Measurements from ENCODE around the gene P4HA1.

Gene P4HA1

DNA sequence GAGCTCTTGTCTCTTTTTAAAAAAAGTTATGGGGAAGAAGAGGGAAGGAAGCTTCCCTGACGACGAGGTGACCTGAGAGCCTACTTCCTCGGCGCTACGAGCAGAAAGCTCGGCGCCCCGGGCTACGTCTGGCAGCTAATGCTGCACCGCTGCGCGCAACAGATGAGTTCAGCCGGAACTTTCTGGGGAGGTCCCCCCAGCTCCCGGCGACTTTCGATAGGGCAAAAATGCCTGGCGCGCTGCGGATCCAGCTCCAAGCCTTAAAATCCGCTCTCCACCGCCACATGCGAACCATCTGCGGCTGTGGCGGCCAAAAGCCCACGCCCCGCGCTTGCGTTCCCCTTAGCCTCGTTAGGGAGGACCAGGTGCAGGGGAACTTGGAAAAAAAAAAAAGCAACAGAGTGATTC is 621 bp downstream of the P4HA1 start:
- CTCF ChIA-PET: interaction anchor here (0.5 to 1.5 kb wide), 6 partner anchors 35 to 131 kb away, joined by 3 to 6 read pairs (median 3); no protein-coding TSS in a partner anchor
- H3K27ac ChIP-seq: peak overlapping the region; percentile 91
- peak; percentile 69 for DNase-seq (ENCODE audit: low spot score)
- POLR2A ChIA-PET (ENCODE audit: low non-redundant PET): interaction anchor here (0.6 to 0.9 kb wide), 4 partner anchors 13 to 741 kb away, joined by 3 to 4 read pairs (median 3); no protein-coding TSS in a partner anchor
- TF ChIP-seq, protein P1, sequence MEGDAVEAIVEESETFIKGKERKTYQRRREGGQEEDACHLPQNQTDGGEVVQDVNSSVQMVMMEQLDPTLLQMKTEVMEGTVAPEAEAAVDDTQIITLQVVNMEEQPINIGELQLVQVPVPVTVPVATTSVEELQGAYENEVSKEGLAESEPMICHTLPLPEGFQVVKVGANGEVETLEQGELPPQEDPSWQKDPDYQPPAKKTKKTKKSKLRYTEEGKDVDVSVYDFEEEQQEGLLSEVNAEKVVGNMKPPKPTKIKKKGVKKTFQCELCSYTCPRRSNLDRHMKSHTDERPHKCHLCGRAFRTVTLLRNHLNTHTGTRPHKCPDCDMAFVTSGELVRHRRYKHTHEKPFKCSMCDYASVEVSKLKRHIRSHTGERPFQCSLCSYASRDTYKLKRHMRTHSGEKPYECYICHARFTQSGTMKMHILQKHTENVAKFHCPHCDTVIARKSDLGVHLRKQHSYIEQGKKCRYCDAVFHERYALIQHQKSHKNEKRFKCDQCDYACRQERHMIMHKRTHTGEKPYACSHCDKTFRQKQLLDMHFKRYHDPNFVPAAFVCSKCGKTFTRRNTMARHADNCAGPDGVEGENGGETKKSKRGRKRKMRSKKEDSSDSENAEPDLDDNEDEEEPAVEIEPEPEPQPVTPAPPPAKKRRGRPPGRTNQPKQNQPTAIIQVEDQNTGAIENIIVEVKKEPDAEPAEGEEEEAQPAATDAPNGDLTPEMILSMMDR (conservative IDR thresholded peaks at IDR 0.05; ENCODE audit: low read depth): no peak

DNA sequence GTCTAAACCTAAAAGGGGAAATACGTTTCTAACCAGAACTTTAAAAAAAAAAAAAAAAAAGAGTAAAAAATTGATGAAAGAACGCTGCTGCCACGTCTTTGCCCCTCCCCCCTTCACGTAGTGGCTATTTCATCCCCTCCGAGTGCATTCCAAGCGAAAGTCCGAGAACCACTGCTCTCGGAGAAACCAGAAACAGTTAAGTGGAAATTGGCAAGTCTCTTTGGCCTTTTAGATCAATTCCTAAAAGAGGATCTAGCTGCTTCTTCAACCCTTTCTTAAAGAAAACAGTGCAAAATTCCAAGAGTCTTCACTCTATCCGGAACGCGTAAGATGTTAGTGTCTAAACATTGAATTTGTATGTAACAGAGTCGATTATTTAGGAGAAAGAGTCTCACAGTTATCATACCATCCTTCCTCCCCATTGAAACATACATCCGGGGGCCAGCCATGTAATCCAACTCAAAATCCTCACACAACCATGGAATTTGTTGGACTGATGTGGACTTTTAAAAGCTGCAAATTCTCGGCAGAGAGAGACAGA is 1.1 kb downstream of the P4HA1 start:
- CTCF ChIA-PET: interaction anchor here (0.6 to 1.5 kb wide), 7 partner anchors 21 to 131 kb away, joined by 3 to 6 read pairs (median 3); no protein-coding TSS in a partner anchor
- DNase-seq (ENCODE audit: low spot score): no peak
- TF ChIP-seq, protein P1 (conservative IDR thresholded peaks at IDR 0.05; ENCODE audit: low read depth): no peak

DNA sequence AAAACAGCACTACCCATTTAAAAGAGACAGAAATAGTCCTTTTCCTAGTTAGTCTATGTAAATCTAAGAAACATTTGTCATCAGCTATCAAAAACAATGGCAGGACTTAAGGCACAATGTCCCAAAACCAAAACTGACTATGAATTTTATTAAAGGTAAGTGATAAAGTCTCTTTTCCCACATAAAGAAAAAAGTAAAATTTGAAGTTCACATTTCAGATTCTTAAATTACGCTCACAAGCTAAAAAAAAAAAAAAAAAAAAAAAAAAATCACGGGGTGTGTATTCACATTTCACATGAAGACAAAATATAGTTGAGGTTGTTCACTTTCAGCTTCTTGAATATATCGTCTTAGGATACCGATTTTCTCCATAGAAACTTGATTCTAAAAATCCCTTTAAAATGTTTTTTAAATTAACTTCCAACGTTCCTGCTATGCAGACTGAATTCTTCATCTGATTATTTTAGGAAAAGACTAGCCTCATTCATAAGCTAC is 1.6 kb downstream of the P4HA1 start:
- POLR2A ChIA-PET (ENCODE audit: low non-redundant PET): interaction anchor here (0.5 to 0.7 kb wide), 2 partner anchors 15 to 37 kb away, joined by 5 to 6 read pairs; no protein-coding TSS in a partner anchor
- TF ChIP-seq, protein P1 (conservative IDR thresholded peaks at IDR 0.05; ENCODE audit: low read depth): no peak
- no peak overlapping the region for H3K27ac ChIP-seq
- no peak for DNase-seq (ENCODE audit: low spot score)
- CTCF ChIA-PET: interaction anchor here (0.6 to 1.3 kb wide), 6 partner anchors 20 to 124 kb away, joined by 3 to 6 read pairs (median 4); no protein-coding TSS in a partner anchor

More for the DNA sequence above, 1.1 kb downstream of the P4HA1 start:
- H3K27ac ChIP-seq: peak overlapping the region; percentile 91
- POLR2A ChIA-PET (ENCODE audit: low non-redundant PET): interaction anchor here (0.6 to 0.9 kb wide), 4 partner anchors 13 to 742 kb away, joined by 3 to 4 read pairs (median 3); no protein-coding TSS in a partner anchor

DNA sequence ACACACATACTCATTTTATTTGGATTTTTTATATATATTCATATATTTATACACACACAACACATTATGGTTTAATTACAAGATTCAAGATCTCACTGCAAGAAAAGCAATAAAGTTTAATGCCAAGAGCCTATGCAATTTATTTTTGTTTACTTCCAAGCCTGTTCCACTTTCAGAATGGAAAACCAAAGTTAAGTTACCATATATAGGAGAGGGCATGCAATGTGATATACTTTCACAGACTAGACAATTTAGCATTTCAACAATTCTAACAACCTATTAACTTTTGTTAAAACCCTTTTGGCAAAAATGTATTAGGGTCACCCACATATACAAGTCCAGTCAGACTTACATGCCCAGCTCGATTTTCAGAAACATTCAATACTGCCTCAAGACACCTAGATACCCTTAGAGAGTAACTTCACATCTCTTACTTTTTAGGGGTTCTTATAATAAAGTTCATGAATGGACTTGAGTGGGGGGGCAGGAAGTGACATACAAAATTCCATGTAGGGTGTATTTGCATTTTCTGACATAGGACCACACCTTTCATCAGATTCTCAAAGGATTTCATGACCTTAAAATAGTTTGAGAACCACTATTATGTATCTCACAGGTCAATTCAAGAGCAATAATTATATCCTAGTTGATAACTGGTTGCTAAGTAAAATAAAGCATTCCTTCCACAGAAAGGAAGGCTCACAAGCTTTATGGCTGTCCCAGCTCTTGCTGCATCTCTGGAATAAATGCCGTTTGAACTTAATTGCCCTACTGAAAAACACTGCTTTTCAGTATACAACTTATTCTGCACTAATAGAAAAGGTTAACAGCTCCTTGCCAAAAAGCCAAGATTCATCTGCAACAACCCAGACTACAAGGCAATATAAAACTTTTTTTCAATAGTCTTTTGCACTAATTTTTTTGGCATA is 2.5 kb downstream of the P4HA1 start:
- DNase-seq (ENCODE audit: low spot score): no peak
- ChIA-PET POLR2A (ENCODE audit: low non-redundant PET) (interaction anchor here (0.5 to 0.7 kb wide), 2 partner anchors 14 to 37 kb away, joined by 5 to 6 read pairs; no protein-coding TSS in a partner anchor), CTCF (interaction anchor here (0.6 to 0.8 kb wide), 2 partner anchors 36 to 64 kb away, joined by 3 read pairs; no protein-coding TSS in a partner anchor)
- TF ChIP-seq, protein P1 (conservative IDR thresholded peaks at IDR 0.05; ENCODE audit: low read depth): no peak
- no peak overlapping the region for H3K27ac ChIP-seq

DNA sequence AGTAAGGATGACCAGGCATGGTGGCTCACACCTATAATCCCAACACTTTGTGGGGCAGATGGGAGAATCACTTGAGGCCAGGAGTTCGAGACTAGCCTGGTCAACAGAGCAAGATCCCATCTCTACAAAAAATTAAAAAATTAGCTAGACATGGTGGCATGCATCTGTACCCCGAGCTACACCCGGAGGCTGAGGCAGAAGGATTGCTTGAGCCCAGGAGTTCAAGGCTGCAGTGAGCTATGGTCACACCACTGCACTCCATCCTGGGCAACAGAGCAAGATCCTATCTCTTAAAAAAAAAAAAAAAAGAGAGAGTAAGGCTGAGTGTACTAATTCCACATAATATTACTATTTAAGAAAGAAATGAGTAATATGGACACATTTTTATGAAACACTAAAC is 3.8 kb downstream of the P4HA1 start:
- ChIA-PET CTCF (interaction anchor here (0.6 kb wide), 1 partner anchor 56 kb away, joined by 3 read pairs; no protein-coding TSS in a partner anchor), POLR2A (ENCODE audit: low non-redundant PET) (no interaction called here)
- no peak overlapping the region for H3K27ac ChIP-seq
- TF ChIP-seq, protein P1 (conservative IDR thresholded peaks at IDR 0.05; ENCODE audit: low read depth): no peak
- no peak for DNase-seq (ENCODE audit: low spot score)

DNA sequence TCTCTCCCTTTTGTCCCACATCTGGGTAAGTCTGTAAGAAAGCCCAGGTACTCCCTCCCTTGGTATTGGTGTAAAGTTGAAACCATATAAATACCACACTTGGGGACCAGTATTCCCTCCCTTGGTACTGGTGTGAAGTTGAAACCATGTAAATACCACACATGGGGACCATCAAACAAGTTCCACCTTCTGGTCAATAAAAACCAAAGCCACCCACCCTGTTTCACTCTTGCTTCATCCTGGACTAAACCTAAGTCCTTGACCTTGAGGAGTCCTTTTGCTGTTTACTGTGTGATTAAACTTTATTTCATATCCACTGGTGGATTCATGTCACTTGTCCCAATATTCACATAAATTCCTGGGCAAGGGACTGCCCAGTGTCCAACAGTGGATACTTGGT is 8.4 kb downstream of the P4HA1 start:
- no peak for DNase-seq (ENCODE audit: low spot score)
- CTCF ChIA-PET: interaction anchor here (0.6 kb wide), 1 partner anchor 522 kb away, joined by 3 read pairs; no protein-coding TSS in a partner anchor
- POLR2A ChIA-PET (ENCODE audit: low non-redundant PET): no interaction called here
- TF ChIP-seq, protein P1 (conservative IDR thresholded peaks at IDR 0.05; ENCODE audit: low read depth): no peak
- H3K27ac ChIP-seq: no peak overlapping the region

All from RWPE1 (cell line).